Activated gamma-delta T cell treated with Interleukin-2 at 50 U/mL for 16 hours (primary cell): Measurements from ENCODE around the gene RANBP1.
"Not testable (repeated sequence)": the region's sequence is repeated elsewhere in the genome, so short reads cannot be mapped to it uniquely, and the experiment has no call there.

ENCODE experiments used
- DNase-seq: peaks from one replicate; pipeline ENCODE4 v3.0.0-alpha.2; 2020

Gene RANBP1

DNA sequence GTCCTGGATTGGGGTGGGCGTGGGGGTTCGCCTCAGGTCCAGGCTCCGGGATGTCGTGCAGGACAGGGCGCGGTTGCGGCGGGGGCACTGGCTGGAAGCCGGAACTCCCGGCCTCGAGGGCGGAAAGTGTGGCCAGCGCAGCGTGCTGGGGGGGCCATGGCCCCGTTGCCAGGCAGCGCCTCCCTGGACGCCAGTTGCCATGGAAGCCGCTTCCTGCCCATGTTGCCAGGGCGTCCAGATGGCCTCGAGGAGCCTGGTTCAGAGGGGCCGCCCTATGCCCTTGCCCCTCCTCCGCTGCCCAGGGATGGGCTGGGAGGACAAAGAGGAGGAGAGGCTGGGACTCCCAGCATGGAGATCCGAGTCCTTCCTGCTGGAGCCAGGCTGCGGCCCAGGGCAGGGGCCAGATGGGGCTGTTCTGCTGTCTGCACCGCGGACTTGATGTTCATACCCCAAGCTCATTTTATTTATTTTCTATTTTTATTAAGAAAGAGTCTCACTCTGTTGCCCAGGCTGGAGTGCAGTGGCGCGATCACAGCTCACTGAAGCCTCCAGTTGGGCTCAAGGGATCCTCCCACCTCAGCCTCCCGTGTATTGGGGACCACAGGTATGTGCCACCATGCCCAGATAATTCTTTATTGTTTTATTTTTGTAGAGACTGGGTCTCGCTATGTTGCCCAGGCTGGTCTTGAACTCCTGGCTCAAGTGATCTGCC is 39.6 kb downstream of the RANBP1 start:
- no peak for DNase-seq

DNA sequence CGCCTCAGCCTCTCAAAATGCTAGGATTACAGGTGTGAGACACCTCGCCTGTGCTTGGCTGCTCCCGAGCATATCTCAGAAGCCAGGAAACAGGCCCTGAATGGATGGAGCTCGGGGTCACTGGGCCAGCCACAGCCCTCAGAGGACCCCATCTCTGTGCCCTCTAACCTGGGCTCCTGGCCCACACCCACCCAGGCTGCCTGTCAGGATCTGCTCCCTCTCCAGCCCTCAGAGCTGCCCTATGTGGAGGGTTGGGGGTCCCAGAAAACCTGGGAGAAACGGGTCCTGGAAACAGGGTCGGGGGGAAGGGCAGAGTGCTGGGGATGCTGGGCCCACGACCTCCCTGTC is 40.1 kb downstream of the RANBP1 start:
- no peak for DNase-seq

DNA sequence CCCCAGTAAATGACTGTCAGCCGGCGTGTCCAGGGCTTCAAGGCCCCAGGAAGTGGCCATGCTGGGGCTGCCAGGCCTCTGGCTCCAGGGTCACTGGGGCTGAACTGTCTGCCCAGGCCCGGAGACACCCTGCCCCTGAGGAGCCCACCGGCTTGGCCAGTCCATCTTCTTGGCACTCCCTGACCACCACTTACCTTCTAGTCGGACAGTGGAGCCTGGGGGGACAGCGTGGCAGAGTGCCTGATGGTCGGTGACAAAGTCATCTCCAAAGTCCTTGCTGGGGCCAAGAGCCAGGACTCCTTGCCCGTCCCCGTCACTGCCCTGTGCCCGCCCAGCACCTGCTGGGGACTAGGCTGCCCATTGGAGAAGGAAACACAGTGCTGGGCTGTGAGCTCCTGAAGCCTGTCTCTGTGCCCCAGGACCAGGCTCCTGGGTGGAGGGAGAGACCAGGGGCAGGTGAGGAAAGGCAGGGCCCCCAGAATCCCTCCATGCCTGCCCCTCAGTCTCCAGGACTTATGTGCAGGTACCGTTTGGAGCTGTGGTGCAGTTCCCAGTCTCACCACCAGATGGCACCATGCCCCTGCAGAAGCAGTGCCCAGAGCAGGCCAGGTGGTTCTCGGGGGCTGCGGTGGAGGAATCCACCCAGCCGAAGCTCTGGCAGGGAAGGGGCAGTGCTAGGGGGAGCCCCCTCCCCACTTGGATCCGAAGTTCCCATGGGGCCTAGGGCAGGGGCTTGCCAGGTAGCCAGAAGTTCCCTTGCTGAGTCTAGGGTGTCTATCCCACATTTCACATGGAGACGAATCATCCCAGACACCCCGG is 40.9 kb downstream of the RANBP1 start:
- peak; percentile 93 for DNase-seq

DNA sequence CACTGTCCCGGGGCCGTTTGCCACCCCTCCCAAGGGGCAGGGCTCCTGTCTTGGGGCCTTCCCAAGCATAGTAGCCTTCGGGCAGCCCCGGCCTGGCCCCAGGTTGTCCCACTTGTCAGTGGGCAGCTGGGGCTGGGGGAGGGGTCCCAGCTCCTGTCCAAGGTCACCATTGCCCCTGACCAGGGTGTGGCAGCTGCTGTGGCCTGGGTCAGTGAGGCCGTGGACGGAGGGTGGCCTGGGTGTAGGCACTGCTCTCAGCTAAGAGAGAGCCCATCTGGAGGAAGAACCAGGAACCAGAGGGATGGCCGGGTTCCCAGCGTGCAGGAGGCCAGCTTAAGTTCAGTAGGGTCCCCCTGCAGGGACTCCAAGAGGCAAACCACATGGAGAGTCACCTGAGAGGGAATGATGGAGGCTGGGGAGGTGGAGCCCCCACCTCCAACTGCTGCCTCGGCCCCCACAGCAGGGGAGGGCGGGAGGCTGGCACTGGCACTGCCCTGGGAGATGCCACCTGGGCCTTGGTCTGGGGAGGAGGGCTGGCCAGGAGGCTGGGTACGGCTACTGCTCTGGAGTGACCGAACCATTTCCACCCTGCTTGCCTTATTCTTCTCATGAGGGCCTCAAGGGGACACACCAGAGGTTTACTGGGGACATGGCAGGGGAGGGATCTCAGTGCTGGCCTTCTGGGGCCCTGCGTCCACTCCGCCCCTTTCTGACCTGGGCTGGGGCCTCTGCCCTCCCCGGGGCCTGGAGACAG is 41.7 kb downstream of the RANBP1 start:
- no peak for DNase-seq

DNA sequence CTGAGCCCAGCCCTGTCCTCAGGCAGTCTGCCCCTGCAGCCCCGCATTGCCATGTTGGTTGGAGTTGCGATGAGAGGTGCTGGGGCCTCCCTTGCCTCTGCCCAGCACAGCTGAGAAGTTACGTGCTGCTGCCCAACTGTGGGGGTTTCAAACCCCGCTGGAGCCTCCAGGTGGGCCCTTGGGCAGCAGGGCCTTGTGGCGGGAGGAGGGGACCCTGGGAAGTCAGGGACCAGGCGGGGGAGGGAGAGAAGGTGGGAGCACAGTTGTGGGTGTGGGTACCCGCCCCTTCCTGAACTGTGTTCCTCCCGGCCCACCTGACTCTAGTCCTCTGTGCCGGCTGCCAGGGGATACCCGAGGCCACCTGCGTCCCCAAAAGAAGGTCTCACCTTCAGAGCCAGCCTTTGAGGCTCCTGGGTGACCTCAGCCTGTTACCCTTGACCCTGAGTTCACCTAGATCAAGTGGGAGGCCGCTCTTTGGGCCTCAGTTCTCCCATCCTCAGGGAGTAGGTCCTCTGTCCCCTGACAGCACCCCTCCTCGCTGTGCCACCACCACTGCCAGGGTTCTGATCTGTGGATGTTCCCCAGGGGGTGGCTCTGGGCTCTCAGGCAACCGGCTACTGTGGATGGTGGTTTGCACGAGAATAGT is 42.6 kb downstream of the RANBP1 start:
- DNase-seq = no peak

DNA sequence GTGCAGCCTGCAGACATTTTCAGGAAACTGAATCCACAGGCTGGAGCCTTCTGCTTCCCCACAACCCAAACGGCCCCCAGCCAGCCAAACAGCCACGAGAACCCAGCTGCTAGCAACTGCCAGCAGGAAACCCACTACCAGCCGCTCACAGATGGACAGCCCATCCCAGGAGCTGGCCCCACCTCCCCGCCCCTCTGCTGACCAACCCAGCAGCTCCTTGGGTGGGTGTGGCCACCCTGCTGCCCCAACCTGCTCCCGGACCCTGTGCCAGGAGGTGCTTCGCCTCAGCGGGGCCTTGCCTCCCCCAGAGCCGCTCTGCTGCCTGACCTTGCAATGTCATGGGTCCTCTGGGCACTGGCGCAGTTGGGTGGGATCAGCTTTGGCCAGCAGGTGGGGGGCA is 43.2 kb downstream of the RANBP1 start:
- DNase-seq = no peak

DNA sequence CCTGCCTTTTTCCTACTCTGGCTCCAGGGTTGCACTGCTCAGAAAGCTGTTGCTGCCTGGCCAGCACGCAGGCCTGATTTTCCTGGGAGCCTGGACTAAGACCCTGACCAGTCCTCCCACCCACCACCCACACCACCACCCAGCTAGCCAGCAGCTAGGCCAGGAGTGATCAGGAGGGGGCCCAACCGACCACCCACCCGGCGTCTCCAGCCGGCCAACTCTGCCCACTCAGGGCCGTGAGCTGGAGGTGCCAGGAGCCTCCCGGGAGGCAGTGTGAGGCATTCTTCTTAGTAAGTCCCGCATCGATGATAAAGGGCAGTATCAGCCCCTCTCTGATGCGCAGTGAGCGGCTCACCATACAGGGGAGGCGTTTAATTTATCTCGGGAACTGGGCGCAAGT is 43.6 kb downstream of the RANBP1 start:
- DNase-seq = not testable (repeated sequence)

DNA sequence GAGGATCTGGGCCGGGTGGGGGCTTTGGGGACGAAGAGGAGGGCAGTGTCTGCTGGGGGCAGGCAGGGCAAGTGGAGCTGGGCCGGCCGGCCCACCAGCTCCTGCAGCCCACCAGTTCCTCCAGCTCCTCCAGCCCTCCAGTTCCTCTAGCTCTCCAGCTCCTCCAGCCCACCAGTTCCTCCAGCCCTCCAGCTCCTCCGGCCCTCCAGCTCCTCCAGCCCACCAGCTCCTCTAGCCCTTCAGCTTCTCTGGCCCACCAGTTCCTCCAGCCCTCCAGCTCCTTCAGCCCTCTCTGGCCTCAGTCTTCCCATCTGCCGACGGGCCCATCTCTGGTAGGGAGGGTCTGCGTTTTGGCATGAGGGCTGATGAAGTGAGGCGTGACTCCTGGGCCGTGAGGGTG is 44.1 kb downstream of the RANBP1 start:
- no peak for DNase-seq

DNA sequence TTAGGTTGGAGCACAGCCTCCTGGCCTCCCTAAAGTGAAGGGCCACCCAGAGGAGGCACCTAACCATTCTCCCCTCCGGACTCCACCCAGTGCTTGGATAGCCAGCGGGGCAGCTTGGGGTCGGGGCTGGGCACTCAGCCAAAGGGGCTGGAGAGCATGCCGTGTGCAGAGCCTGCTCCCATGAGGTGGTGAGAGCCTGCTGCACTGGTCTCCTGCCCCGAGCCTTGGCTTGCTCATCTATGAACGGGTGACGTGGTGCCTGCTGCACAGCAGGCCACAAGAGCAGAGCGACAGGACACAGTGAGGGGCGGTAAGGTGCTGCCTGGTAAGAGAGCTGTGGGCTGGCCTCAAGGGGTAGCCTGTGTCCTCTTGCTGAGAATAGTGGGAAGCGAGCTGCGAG is 49.0 kb downstream of the RANBP1 start:
- DNase-seq = no peak

DNA sequence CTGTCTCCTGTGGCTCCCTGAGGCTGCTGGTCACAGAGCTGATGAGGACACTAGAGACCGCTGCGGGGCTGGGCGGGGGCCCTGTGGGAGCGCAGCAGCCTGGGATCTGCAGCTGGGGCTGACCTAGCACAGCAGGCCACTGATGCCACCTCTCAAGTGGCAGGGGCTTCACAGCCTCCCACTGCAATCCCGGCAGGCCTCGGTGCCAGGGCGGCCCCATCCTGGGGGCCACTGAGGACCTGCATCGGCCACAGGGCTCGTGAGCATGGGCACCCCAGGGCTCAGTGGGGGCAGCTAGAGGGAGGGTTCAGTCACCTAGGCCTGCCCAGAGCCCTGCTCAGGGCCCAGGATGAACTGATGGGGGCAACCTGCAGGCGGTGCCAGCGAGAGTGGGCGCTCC is 49.5 kb downstream of the RANBP1 start:
- no peak for DNase-seq

DNA sequence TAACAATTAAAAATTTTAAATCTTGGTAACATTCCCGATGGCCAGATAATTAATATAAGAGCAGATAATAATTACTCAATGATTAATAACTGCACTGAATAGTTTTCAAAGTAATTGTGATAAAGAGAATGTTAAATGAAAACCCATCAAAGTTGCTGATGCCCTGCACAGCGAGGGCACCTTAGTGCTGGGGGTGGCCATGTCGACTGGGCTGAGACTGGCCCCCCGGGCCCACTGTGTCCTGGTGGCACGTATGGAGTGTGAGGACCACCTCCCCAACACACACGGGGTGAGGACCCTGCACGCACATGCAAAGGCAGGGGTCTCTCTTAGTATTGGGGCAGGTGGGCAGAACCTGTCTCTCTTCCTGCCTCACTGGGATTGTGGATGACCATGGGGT is 50.0 kb downstream of the RANBP1 start:
- DNase-seq = no peak

DNA sequence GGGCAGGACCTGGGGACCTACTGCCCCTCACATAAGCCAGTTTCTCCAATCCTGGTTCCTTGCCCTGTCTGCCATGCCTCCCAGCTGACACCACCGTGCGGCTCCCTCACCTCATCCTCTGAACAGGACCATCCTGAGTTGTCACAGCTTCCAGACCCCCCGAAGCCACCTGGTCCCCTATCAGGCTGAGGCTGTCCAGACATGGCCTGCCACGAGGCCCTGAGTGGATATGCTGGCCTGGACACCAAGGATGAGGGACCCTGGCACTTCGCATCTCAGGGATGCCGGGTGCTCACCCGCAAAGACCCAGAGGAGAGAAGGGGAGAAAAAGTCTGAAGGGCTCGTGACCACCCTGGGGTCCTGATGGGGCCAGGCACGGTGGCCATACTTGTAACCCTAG is 50.8 kb downstream of the RANBP1 start:
- DNase-seq = no peak

DNA sequence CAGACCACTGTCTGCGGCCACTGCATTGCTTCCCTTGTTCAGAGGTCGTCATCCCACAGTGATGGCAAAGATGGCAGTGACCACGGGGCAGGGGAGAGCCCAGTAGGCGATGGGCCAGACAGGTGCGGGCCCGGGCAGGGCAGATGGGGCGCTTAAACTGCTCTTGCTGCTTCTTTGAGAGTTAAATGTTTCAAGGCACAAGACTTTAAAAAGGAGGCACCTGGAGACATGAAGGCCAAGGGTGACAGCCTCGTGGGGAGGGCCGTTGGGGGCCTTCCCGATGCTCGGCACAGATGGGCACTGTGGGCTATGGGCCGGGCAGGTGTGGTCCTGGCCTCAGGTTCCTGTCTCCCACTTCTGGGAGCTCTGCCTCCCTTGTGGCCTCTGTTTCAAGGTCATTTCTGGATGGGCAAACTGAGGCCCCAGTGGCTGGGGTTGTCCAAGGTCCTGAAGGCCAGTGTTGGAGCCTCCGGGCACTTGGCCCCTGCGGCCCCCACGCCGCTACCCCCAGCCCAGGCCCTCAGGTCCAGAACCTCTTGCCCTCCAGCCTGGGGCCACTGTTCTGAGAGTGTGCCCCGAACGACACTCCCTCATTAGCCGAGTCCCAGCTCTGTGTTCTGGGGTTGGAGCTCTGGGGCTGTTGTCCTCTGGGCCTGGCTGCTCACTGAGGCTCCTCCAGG is 51.9 kb downstream of the RANBP1 start:
- DNase-seq = no peak

DNA sequence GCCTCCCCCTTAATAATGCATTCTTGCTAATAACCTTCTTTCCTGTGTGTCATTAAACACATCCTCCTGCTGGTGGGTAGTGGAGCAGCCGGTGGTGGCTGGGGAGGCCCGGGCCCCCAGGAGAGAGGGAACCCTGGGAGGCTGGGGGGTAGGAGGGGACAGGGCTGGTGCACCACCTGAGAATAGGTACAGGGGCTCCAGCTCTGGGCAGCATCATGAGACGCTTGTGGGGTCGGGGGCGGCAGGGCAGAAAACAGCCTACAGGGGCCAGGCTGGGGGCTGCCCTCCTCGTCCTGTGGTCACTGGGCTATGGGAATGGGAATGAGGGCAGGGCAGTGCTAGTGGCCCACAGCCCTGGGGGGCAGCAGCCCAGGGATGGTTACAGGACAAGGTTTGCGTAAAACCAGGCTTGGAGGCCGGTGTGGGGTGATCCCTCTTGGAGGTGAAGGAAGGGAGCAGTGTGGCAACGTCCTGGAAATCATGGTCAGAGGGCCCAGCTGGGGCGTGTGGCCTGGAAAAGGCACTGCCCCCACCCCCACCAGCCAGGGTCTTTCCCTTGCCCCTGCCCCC is 53.4 kb downstream of the RANBP1 start:
- DNase-seq = no peak

DNA sequence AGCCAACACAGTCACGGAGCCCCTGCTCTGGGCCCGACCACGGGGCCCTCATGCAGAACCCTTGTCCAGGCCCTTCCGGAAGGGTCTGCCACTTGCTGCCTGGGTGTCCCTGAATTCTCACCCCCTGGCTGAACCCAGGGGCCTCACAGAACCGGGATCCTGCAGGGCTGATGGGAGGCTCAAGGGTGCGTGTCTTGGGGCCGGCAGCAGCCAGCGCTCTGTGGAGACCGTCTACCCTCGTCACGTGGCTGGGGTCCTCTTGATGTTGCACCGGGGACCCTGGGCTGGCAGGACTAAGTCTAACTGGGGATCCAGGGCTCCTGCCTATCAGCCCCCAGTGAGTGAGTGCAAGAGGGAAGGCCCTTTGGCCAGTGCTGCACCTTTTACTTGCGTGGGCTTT is 54.3 kb downstream of the RANBP1 start:
- no peak for DNase-seq

DNA sequence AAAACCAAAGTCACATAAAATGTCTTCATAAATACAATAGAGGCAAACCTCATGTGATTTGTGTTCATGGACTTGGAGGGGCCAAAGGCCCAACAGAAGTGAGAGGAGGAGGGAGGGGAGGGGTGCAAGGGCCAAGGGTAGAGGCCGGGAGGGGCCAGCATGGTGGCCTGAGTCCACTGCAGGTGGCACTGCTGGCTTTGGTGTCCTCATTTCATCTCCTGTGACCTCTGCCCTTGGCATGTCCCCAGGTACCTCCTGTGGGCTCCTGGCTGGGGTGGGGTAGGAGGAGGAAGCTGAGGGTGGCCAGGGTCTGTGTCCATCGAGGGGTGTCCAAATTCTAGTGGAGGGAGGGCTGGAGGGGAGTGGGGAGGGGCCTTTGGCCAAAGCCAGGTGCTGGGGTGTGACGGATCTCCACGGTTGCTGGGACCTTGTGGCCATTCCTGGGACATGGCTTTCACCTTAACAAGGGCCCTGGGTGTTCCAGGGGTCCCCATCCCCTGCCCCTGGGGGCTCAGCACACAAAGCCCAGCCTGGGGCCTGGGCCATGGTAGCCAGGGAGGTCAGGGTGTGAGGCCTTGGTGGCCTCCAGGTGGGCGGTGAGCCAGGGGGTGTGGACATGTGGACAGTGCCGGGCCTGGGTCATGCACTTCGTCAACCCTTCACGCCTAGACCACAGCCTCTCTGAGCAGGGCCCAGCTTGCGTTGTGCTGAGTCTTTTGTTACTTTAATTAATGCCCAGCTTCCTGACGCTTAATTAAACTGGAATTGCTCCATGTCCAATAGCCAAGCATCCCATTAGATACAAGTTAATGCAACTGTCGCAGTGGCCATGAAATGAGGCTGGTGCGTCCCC is 55.6 kb downstream of the RANBP1 start:
- DNase-seq = no peak

DNA sequence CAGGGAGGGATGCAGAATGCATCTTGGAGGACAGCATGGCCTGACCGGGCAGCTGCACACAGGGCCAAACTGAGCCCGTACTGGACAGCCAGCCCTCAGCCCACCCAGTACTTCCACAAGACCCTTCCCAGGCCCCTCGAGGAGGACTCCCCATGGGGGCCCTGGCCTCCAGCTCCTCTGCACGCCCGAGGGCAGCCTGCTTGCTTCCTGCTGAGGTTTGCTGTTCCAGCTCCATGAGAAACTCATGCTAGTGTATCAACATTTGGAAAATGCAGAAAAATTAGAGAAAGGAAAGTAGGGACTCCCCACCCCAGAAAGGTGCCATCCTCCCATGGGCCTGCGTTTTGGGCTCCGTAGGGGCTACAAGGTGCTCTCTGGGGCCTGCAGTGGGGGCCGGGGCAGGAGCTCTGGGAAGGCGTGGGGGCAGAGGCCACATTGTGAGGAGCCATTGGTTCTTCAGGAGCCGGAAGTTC is 56.3 kb downstream of the RANBP1 start:
- no peak for DNase-seq

DNA sequence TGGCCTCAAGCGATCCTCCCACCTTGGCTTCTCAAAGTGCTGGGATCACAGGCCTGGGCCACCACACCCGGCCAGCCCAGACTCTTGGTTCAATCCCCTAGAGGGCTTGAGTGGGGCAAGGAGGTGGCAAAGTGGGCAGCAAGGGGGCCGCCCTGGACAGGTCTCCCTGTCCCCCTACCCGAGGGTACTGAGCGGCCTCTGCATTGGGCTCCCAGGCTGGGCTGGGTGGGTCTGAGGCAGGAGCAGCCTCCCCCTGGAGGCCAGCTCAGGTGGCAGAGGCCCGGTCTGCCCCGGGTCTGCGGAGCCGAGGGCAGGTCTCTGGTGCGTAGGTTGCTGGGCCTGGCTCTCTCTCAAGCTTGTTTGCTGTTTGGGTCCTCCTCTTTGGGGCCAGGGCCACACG is 57.3 kb downstream of the RANBP1 start:
- DNase-seq = no peak

DNA sequence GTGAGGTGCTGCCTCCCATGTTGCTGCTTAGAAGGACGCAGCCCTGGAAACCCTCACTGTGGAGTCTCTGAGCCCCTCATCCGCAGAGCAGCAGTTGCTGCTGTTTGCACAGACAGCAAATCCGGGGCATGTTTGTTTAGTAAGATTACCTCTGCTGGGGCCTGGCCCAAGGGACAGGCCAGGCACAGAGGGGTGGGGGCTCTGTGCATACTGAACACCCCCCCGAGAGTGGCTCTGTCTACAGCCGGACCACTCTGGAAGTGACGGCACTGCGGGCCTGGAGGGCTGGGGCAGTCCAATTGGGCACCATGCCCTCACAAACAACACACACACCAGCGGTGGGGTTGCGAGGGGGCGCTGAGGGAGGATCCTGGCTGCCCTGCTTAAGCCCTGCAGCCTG is 57.9 kb downstream of the RANBP1 start:
- DNase-seq = no peak

DNA sequence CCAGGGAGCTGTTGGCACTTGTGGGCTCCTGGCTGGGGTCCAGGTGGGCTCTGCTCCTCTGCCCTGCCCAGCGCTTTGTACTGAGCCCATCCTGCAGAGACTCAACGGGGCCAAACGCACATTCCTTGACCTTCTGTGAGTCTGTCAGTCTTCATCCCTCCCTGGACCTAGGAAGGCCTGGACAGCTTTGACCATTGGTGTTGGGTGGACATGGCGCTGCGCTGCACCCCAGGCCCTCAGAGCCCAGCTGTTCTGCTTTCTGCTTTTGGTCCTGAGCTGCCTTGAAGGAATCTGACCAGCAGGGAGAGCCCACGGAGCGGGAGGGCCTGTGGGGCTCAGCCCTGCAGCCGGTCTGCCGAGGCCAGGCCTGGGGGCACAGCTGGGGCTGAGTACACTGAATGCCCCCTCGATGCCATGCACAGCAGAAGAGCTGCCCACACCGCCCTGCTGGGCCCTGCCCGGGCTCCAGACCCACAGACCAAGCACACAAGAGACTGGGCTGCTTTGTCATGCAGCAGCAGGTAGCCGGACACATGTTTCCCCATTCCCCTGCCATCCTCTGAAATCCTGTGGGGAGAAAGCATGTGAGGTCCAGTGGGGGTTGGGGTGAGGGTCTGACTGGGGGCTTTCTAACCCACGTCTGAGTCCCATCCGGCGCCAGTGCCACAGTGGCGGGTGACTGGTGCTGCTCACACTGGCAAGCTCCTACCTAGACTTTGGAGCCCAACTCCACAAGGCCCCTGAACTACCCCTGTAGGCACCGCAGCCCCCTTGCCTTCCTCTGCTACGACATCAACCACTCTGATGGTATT is 59.1 kb downstream of the RANBP1 start:
- no peak for DNase-seq

DNA sequence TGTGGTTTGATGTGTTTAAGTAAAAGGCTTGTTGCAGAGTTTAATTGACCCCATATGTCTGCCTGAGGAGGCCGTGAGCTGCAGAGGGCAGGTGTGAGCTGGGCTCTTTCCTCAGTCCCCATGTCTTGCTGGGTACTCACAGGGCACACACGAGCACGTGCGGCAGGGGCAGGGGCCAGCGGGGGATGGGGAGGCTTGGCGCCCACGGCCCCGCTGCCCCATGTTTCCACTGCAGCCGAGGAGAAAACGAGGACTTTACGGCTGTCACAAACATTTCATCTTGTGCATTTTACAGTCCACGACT is 59.6 kb downstream of the RANBP1 start:
- DNase-seq = no peak
